ENCODE data around the gene SMIM12.

The SMIM12 gene

GRCh38 chr1:34869760-34870159 lies 10.2 kb upstream of the SMIM12 start:
- Histone ChIP-seq H3K9me2 (replicated peaks; ENCODE audit: insufficient read depth, low read length) (no peaks in the 10 kb centered on the region), H3K9me3 (replicated peaks; ENCODE audit: insufficient read depth, low read length) (no peaks in the 10 kb centered on the region), H3F3A (ENCODE audit: insufficient read depth, low read length) (peaks cover 4% of the 10 kb centered on the region; the same call in 1 of the 2 replicates), H3K4me2 (ENCODE audit: low read depth, low read length) (no peak overlapping the region), H3K9ac (ENCODE audit: low read length) (no peak overlapping the region), H3K27ac (ENCODE audit: low read length) (no peak overlapping the region), H3K27me3 (replicated peaks; ENCODE audit: insufficient read depth, low read length) (peaks cover 37% of the 10 kb centered on the region), H3K4me1 (ENCODE audit: low read length) (no peaks in the 10 kb centered on the region), H3K79me2 (ENCODE audit: low read length) (no peaks in the 10 kb centered on the region), H2AFZ (ENCODE audit: low read length) (no peak overlapping the region), H3K36me3 (replicated peaks; ENCODE audit: insufficient read depth, low read length) (no peaks in the 10 kb centered on the region), H4K20me1 (ENCODE audit: insufficient read depth, low read length) (no peaks in the 10 kb centered on the region), H3K4me3 (ENCODE audit: low read length) (no peak overlapping the region)
- TF ChIP-seq CTCF (IDR thresholded peaks at IDR 0.05; ENCODE audit: low read length) (no peak), EZH2 (optimal IDR thresholded peaks at IDR 0.05; ENCODE audit: low read depth, low read length) (no peak), EZH2phosphoT487 (IDR thresholded peaks at IDR 0.05; ENCODE audit: low read length) (no peak)
- DNase-seq, result no peak

GRCh38 chr1:34868230-34869049 lies 8.9 kb upstream of the SMIM12 start:
- H2AFZ ChIP-seq (ENCODE audit: low read length), result no peak overlapping the region
- no peak for TF ChIP-seq EZH2 (optimal IDR thresholded peaks at IDR 0.05; ENCODE audit: low read depth, low read length)
- TF ChIP-seq CTCF (IDR thresholded peaks at IDR 0.05; ENCODE audit: low read length), result no peak
- no peaks in the 10 kb centered on the region for H3K36me3 ChIP-seq (replicated peaks; ENCODE audit: insufficient read depth, low read length)
- no peaks in the 10 kb centered on the region for H3K9me2 ChIP-seq (replicated peaks; ENCODE audit: insufficient read depth, low read length)
- H3K27ac ChIP-seq (ENCODE audit: low read length), result no peak overlapping the region
- no peaks in the 10 kb centered on the region for H4K20me1 ChIP-seq (ENCODE audit: insufficient read depth, low read length)
- no peaks in the 10 kb centered on the region for H3K79me2 ChIP-seq (ENCODE audit: low read length)
- no peak for DNase-seq
- peaks cover 5% of the 10 kb centered on the region; the same call in 1 of the 2 replicates for H3F3A ChIP-seq (ENCODE audit: insufficient read depth, low read length)
- peaks cover 33% of the 10 kb centered on the region for H3K27me3 ChIP-seq (replicated peaks; ENCODE audit: insufficient read depth, low read length)
- H3K4me3 ChIP-seq (ENCODE audit: low read length), result no peak overlapping the region
- H3K9ac ChIP-seq (ENCODE audit: low read length), result no peak overlapping the region
- H3K4me2 ChIP-seq (ENCODE audit: low read depth, low read length), result no peak overlapping the region
- no peaks in the 10 kb centered on the region for H3K4me1 ChIP-seq (ENCODE audit: low read length)
- H3K9me3 ChIP-seq (replicated peaks; ENCODE audit: insufficient read depth, low read length), result no peaks in the 10 kb centered on the region

- H3K27ac ChIP-seq (ENCODE audit: low read length), result no peak overlapping the region
- TF ChIP-seq EZH2phosphoT487 (IDR thresholded peaks at IDR 0.05; ENCODE audit: low read length), result no peak
- TF ChIP-seq EZH2 (optimal IDR thresholded peaks at IDR 0.05; ENCODE audit: low read depth, low read length), result no peak
- TF ChIP-seq CTCF (IDR thresholded peaks at IDR 0.05; ENCODE audit: low read length), result no peak
- no peak overlapping the region for H3K4me3 ChIP-seq (ENCODE audit: low read length)
- no peak overlapping the region for H2AFZ ChIP-seq (ENCODE audit: low read length)
- peaks cover 24% of the 10 kb centered on the region for H3K27me3 ChIP-seq (replicated peaks; ENCODE audit: insufficient read depth, low read length)
- no peaks in the 10 kb centered on the region for H3K9me2 ChIP-seq (replicated peaks; ENCODE audit: insufficient read depth, low read length)
- H4K20me1 ChIP-seq (ENCODE audit: insufficient read depth, low read length), result no peaks in the 10 kb centered on the region
- no peaks in the 10 kb centered on the region for H3K9me3 ChIP-seq (replicated peaks; ENCODE audit: insufficient read depth, low read length)
- no peak for DNase-seq
- H3K9ac ChIP-seq (ENCODE audit: low read length), result no peak overlapping the region
- H3F3A ChIP-seq (ENCODE audit: insufficient read depth, low read length), result peaks cover 5% of the 10 kb centered on the region; the same call in 1 of the 2 replicates
- no peaks in the 10 kb centered on the region for H3K79me2 ChIP-seq (ENCODE audit: low read length)
- H3K4me2 ChIP-seq (ENCODE audit: low read depth, low read length), result no peak overlapping the region
- no peaks in the 10 kb centered on the region for H3K4me1 ChIP-seq (ENCODE audit: low read length)
- no peaks in the 10 kb centered on the region for H3K36me3 ChIP-seq (replicated peaks; ENCODE audit: insufficient read depth, low read length)
Measured at GRCh38 chr1:34867415-34867814, 7.9 kb upstream of the SMIM12 start.
